Neural progenitor cell (in vitro differentiated cells): Measurements from ENCODE around the gene PERP. TPM values are rescaled to one million over a fixed set of nuclear protein-coding genes. Genes with fewer than 3 reads are reported as not detected.

Experiments
- DNase-seq: peaks from one replicate; pipeline ENCODE4 v3.0.0-alpha.2; 2016; ENCODE audit warnings: low spot score
- H2AFZ ChIP-seq: fragments of 200-600 bp; sonication (generic); replicated peaks from 2 replicates; pipeline ENCODE4 v1.6.1; 2016; ENCODE audit warnings: antibody characterized with exemption
- H3F3A ChIP-seq: fragments of 200-600 bp; sonication (generic); 2 replicates; pipeline ENCODE4 v1.6.1; 2016; ENCODE audit warnings: antibody characterized with exemption, low read depth
- H3K27ac ChIP-seq: fragments of 200-600 bp; sonication (generic); 2 replicates; pipeline ENCODE4 v1.5.1; 2016; ENCODE audit warnings: mild to moderate bottlenecking
- H3K27me3 ChIP-seq: fragments of 200-600 bp; sonication (generic); 2 replicates; pipeline ENCODE4 v1.6.1; 2016; ENCODE audit warnings: mild to moderate bottlenecking, moderate library complexity
- H3K36me3 ChIP-seq: fragments of 200-600 bp; sonication (generic); 2 replicates; pipeline ENCODE4 v1.5.1; 2016
- H3K4me1 ChIP-seq: fragments of 200-600 bp; sonication (generic); 2 replicates; pipeline ENCODE4 v1.6.1; 2016; ENCODE audit warnings: mixed run types
- H3K4me2 ChIP-seq: fragments of 200-600 bp; sonication (generic); 2 replicates; pipeline ENCODE4 v1.6.1; 2016
- H3K4me3 ChIP-seq: fragments of 200-600 bp; sonication (generic); 2 replicates; pipeline ENCODE4 v1.5.1; 2016
- H3K79me2 ChIP-seq: fragments of 200-600 bp; sonication (generic); 2 replicates; pipeline ENCODE4 v1.6.1; 2016; ENCODE audit warnings: low read depth
- H3K9ac ChIP-seq: fragments of 200-600 bp; sonication (generic); 2 replicates; pipeline ENCODE4 v1.6.1; 2016
- H3K9me3 ChIP-seq: fragments of 200-600 bp; sonication (generic); 2 replicates; pipeline ENCODE4 v1.5.1; 2016; ENCODE audit warnings: low read depth
- H4K20me1 ChIP-seq: fragments of 200-600 bp; sonication (generic); 2 replicates; pipeline ENCODE4 v1.6.1; 2016; ENCODE audit warnings: low read depth
- H3K27ac Mint-ChIP-seq: 3 replicates; pipeline ENCODE4 v1.8.0; 2021; ENCODE audit warnings: mixed read lengths
- H3K27me3 Mint-ChIP-seq: 2 replicates; pipeline ENCODE4 v1.8.0; 2022; ENCODE audit warnings: low read depth, mild to moderate bottlenecking, inconsistent platforms, moderate library complexity, mixed read lengths; ENCODE audit not compliant: insufficient read depth
- H3K36me3 Mint-ChIP-seq: 3 replicates; pipeline ENCODE4 v1.8.0; 2021; ENCODE audit warnings: mixed read lengths
- H3K4me1 Mint-ChIP-seq: 3 replicates; pipeline ENCODE4 v1.8.0; 2021; ENCODE audit warnings: mixed read lengths
- H3K4me3 Mint-ChIP-seq: 3 replicates; pipeline ENCODE4 v1.8.0; 2021; ENCODE audit warnings: mild to moderate bottlenecking, moderate library complexity, mixed read lengths
- H3K9me3 Mint-ChIP-seq: 3 replicates; pipeline ENCODE4 v1.8.0; 2020; ENCODE audit warnings: mixed read lengths
- CTCF ChIP-seq: fragments of 200-600 bp; sonication (generic); IDR thresholded peaks from 2 replicates; pipeline ENCODE4 v1.5.1; 2017; ENCODE audit warnings: antibody characterized with exemption, mild to moderate bottlenecking
- EZH2 ChIP-seq: fragments of 200-600 bp; sonication (generic); IDR thresholded peaks from 2 replicates; pipeline ENCODE4 v1.6.1; 2017; ENCODE audit warnings: antibody characterized with exemption, mild to moderate bottlenecking, moderate library complexity
- EZH2phosphoT487 ChIP-seq: fragments of 200-600 bp; sonication (generic); IDR thresholded peaks from 2 replicates; pipeline ENCODE4 v1.6.1; 2017; ENCODE audit warnings: antibody characterized with exemption
- total RNA-seq: library from RNA; depleted of rRNA; stranded (reverse); fragments of >200 nt; gene quantifications from 2 replicates; pipeline ENCODE4 v1.2.3, GENCODE V29; 2015; ENCODE audit warnings: low replicate concordance

PERP gene
- total RNA-seq, 1 donor from 2014 or later: 35.4 TPM

GRCh38 chr6:138054982-138055381, 52.2 kb downstream of the PERP start:
- Histone ChIP-seq H4K20me1 (no peaks in the 10 kb centered on the region), H3K4me2 (no peak overlapping the region), H3K9me3 (no peaks in the 10 kb centered on the region), H3K9ac (no peak overlapping the region), H3K79me2 (no peaks in the 10 kb centered on the region), H3K4me1 (no peaks in the 10 kb centered on the region), H3K27me3 (no peaks in the 10 kb centered on the region), H3F3A (no peaks in the 10 kb centered on the region), H2AFZ (no peak overlapping the region), H3K4me3 (no peak overlapping the region), H3K36me3 (no peaks in the 10 kb centered on the region), H3K27ac (no peak overlapping the region)
- Mint-ChIP-seq H3K4me1 (peaks cover 5% of the 10 kb centered on the region), H3K4me3 (no peak overlapping the region), H3K36me3 (no peaks in the 10 kb centered on the region), H3K27ac (no peak overlapping the region), H3K9me3 (peaks cover 25% of the 10 kb centered on the region), H3K27me3 (peaks cover 4% of the 10 kb centered on the region)
- TF ChIP-seq EZH2phosphoT487 (no peak), EZH2 (no peak), CTCF (no peak)
- DNase-seq: no peak

GRCh38 chr6:138052783-138053182, 54.4 kb downstream of the PERP start:
- peaks cover 21% of the 10 kb centered on the region for H3K9me3 Mint-ChIP-seq
- Histone ChIP-seq H3K79me2 (no peaks in the 10 kb centered on the region), H3K27me3 (no peaks in the 10 kb centered on the region), H3K9ac (no peak overlapping the region), H2AFZ (no peak overlapping the region), H3K4me3 (no peak overlapping the region), H3K9me3 (no peaks in the 10 kb centered on the region), H3K4me1 (no peaks in the 10 kb centered on the region), H3K27ac (no peak overlapping the region), H4K20me1 (no peaks in the 10 kb centered on the region), H3F3A (no peaks in the 10 kb centered on the region), H3K4me2 (no peak overlapping the region), H3K36me3 (no peaks in the 10 kb centered on the region)
- DNase-seq: no peak
- TF ChIP-seq CTCF: no peak
- no peak for TF ChIP-seq EZH2
- no peak for TF ChIP-seq EZH2phosphoT487
- H3K4me3 Mint-ChIP-seq: no peak overlapping the region
- H3K27ac Mint-ChIP-seq: no peak overlapping the region
- H3K27me3 Mint-ChIP-seq: peaks cover 2% of the 10 kb centered on the region
- no peaks in the 10 kb centered on the region for H3K36me3 Mint-ChIP-seq
- H3K4me1 Mint-ChIP-seq: peaks cover 5% of the 10 kb centered on the region

- no peaks in the 10 kb centered on the region for H3K27me3 Mint-ChIP-seq
- H3K36me3 ChIP-seq: no peaks in the 10 kb centered on the region
- no peaks in the 10 kb centered on the region for H3K4me1 Mint-ChIP-seq
- H3K79me2 ChIP-seq: no peaks in the 10 kb centered on the region
- H3K9me3 Mint-ChIP-seq: peaks cover 12% of the 10 kb centered on the region
- H3F3A ChIP-seq: no peaks in the 10 kb centered on the region
- H3K27ac Mint-ChIP-seq: no peak overlapping the region
- H2AFZ ChIP-seq: no peak overlapping the region
- H3K27me3 ChIP-seq: no peaks in the 10 kb centered on the region
- no peaks in the 10 kb centered on the region for H4K20me1 ChIP-seq
- TF ChIP-seq EZH2phosphoT487: no peak
- no peak for TF ChIP-seq CTCF
- no peak for TF ChIP-seq EZH2
- no peak overlapping the region for H3K4me2 ChIP-seq
- H3K4me1 ChIP-seq: no peaks in the 10 kb centered on the region
- H3K4me3 Mint-ChIP-seq: no peak overlapping the region
- no peak for DNase-seq
- no peak overlapping the region for H3K27ac ChIP-seq
- H3K9ac ChIP-seq: no peak overlapping the region
- H3K9me3 ChIP-seq: no peaks in the 10 kb centered on the region
- no peak overlapping the region for H3K4me3 ChIP-seq
- no peaks in the 10 kb centered on the region for H3K36me3 Mint-ChIP-seq
These were observed 62.2 kb downstream of the PERP start for GRCh38 chr6:138044972-138045371.

GRCh38 chr6:138044458-138044857, 62.8 kb downstream of the PERP start:
- no peaks in the 10 kb centered on the region for H3K36me3 ChIP-seq
- H4K20me1 ChIP-seq: no peaks in the 10 kb centered on the region
- no peak overlapping the region for H3K9ac ChIP-seq
- H3K4me2 ChIP-seq: no peak overlapping the region
- H3K79me2 ChIP-seq: no peaks in the 10 kb centered on the region
- Mint-ChIP-seq H3K36me3 (no peaks in the 10 kb centered on the region), H3K27ac (no peak overlapping the region), H3K4me3 (no peak overlapping the region), H3K9me3 (peaks cover 12% of the 10 kb centered on the region), H3K27me3 (no peaks in the 10 kb centered on the region), H3K4me1 (no peaks in the 10 kb centered on the region)
- H3K4me1 ChIP-seq: no peaks in the 10 kb centered on the region
- no peak overlapping the region for H3K27ac ChIP-seq
- H2AFZ ChIP-seq: no peak overlapping the region
- H3K27me3 ChIP-seq: no peaks in the 10 kb centered on the region
- H3F3A ChIP-seq: no peaks in the 10 kb centered on the region
- H3K9me3 ChIP-seq: no peaks in the 10 kb centered on the region
- no peak overlapping the region for H3K4me3 ChIP-seq
- no peak for DNase-seq
- TF ChIP-seq EZH2: no peak
- no peak for TF ChIP-seq EZH2phosphoT487
- TF ChIP-seq CTCF: no peak
